Psoas muscle (tissue), 8 donors: Measurements from ENCODE around the gene SACM1L. TPM values are rescaled to one million over a fixed set of nuclear protein-coding genes. Genes with fewer than 3 reads are reported as not detected.
"Not testable (repeated sequence)": the region's sequence is repeated elsewhere in the genome, so short reads cannot be mapped to it uniquely, and the experiment has no call there.

Experiments used
- ATAC-seq, 4 donors: fragments of 200-7000 bp; cut with Tn5 transposase; one replicate each; pipeline ENCODE4 v1.9.1; 2020; ENCODE audit warnings: moderate library complexity in 3 of 4, mild to moderate bottlenecking in 2 of 4
- DNase-seq, 2 donors: peaks; one replicate each; pipeline ENCODE4 v3.0.0-alpha.2; 2020
- H3K27ac ChIP-seq: fragments of 200-600 bp; one replicate; pipeline ENCODE4 v1.8.0; 2022
- H3K27me3 ChIP-seq, 3 donors: fragments of 200-600 bp in 1 of 3; one replicate each; pipeline versions ENCODE4 v1.6.1 to v1.8.0; 2013 to 2022; ENCODE audit warnings: low read length in 2 of 3, mild to moderate bottlenecking in 2 of 3, moderate library complexity in 1 of 3; ENCODE audit not compliant: insufficient read depth in 3 of 3
- H3K36me3 ChIP-seq, 2 donors: fragments of 200-600 bp in 1 of 2; one replicate each; pipeline versions ENCODE4 v1.6.1 to v1.8.0; 2013 to 2022; ENCODE audit warnings: low read depth in 1 of 2, mild to moderate bottlenecking in 1 of 2, moderate library complexity in 1 of 2; ENCODE audit not compliant: insufficient read depth in 1 of 2
- H3K4me1 ChIP-seq: fragments of 200-600 bp; one replicate; pipeline ENCODE4 v1.8.0; 2022
- H3K4me3 ChIP-seq: fragments of 200-600 bp; one replicate; pipeline ENCODE4 v1.8.0; 2022; ENCODE audit warnings: mild to moderate bottlenecking
- H3K9me3 ChIP-seq: fragments of 200-600 bp; one replicate; pipeline ENCODE4 v1.8.0; 2022
- CTCF ChIP-seq: fragments of 200-600 bp; IDR thresholded peaks from one replicate; pipeline ENCODE4 v1.8.0; 2022; ENCODE audit warnings: antibody characterized with exemption
- WGBS, 3 donors: extraction: QIAGEN DNeasy Blood & Tissue Kit; methylation state at CpG; one replicate each; pipeline versions ENCODE4 v1.1.6 to v1.1.7; 2013; 5-methylcytosine and 5-hydroxymethylcytosine counted together
- intact Hi-C, 2 donors: fragments of 100-400 bp; cut with DNase I; formaldehyde crosslinking; loops; one replicate each; pipeline versions ENCODE4 v1.11.0 to v1.14.2; 2022
- polyA plus RNA-seq, 3 donors: library from polyadenylated mRNA; stranded (reverse); fragments of 200-250 nt; gene quantifications; one replicate each; pipeline ENCODE4 v1.2.3, GENCODE V29; 2013
- total RNA-seq, 4 donors: library from RNA; stranded (reverse); fragmentation: NEBNext Ultra II Directional in 2 of 4; extraction: Animal tissue kit (Norgen Biotek cat#: 25700) in 2 of 4; gene quantifications; one replicate each; pipeline versions ENCODE4 v1.2.1 to v1.2.4, GENCODE V29; 2021 to 2023
- donor health status: healthy with polysubstance abuse.
- donor health status: DM: no; HTN: no; CAD: no; lungs with moderate emphysema.
- donor health status: Bipolar disorder and iron deficiency.
- donor health status: healthy.
- donor health status: DM: yes; HTN: yes; CAD: no.
- donor health status: DM: no; HTN: no; CAD: no.
- donor health status: DM: no; HTN: no; CAD: no.
- donor health status: DM: yes; HTN: yes; CAD: no.

SACM1L gene
- total and polyA plus RNA-seq, 7 donors = 7.5 to 18.1 (median 13.8) TPM

- ATAC-seq (no peak), DNase-seq (no peak)
- Histone ChIP-seq H3K36me3 (peaks cover 0 to 14% of the 10 kb centered on the region in 2 donors), H3K27ac (peak overlapping the region; percentile 20), H3K4me3 (peak overlapping the region; percentile 95), H3K27me3 (no peaks in the 10 kb centered on the region), H3K4me1 (peaks cover 51% of the 10 kb centered on the region), H3K9me3 (no peaks in the 10 kb centered on the region)
- 82 to 93% (median 92%) methylated on average over 2 of the region's 2 CpGs for WGBS, 3 donors
- intact Hi-C loops = no loop called here
- TF ChIP-seq CTCF = no peak
Observed at GRCh38 chr3:45691842-45692241, 2.6 kb downstream of the SACM1L start.

GRCh38 chr3:45692866-45693265 is 3.7 kb downstream of the SACM1L start:
- Histone ChIP-seq H3K27me3 (no peaks in the 10 kb centered on the region), H3K4me1 (peaks cover 51% of the 10 kb centered on the region), H3K27ac (peak overlapping the region; percentile 43), H3K9me3 (no peaks in the 10 kb centered on the region), H3K4me3 (no peak overlapping the region), H3K36me3 (peaks cover 0 to 14% of the 10 kb centered on the region in 2 donors)
- TF ChIP-seq CTCF = no peak
- intact Hi-C loops = no loop called here
- no peak for DNase-seq
- ATAC-seq = no peak
- 73 to 94% (median 92%) methylated on average over 3 of the region's 3 CpGs for WGBS, 3 donors

GRCh38 chr3:45693941-45694521 is 4.8 kb downstream of the SACM1L start:
- 60 to 64% (median 61%) methylated on average over 3 of the region's 3 CpGs for WGBS, 3 donors
- no peak for TF ChIP-seq CTCF
- H3K27ac ChIP-seq = peak overlapping the region; percentile 43

GRCh38 chr3:45695166-45695565 is 6.0 kb downstream of the SACM1L start:
- intact Hi-C loops, H3K4me3 ChIP-seq, ATAC-seq, H3K27me3 ChIP-seq, H3K27ac ChIP-seq, DNase-seq, H3K9me3 ChIP-seq: not testable (repeated sequence)
- Histone ChIP-seq H3K36me3 (peaks cover 0 to 14% of the 10 kb centered on the region in 2 donors), H3K4me1 (peaks cover 50% of the 10 kb centered on the region)
- WGBS, 3 donors = 81 to 89% (median 88%) methylated on average over 4 of the region's 4 CpGs

More at GRCh38 chr3:45693941-45694521, 4.8 kb downstream of the SACM1L start:
- no peak for ATAC-seq
- no peak for DNase-seq
- Histone ChIP-seq H3K4me3 (no peak overlapping the region), H3K4me1 (peaks cover 51% of the 10 kb centered on the region), H3K36me3 (peaks cover 0 to 14% of the 10 kb centered on the region in 2 donors), H3K9me3 (no peaks in the 10 kb centered on the region), H3K27me3 (no peaks in the 10 kb centered on the region)
- intact Hi-C loops = no loop called here

GRCh38 chr3:45700570-45701073 is 11.4 kb downstream of the SACM1L start:
- 83 to 90% (median 86%) methylated on average over 6 of the region's 6 CpGs for whole genome bisulfite sequencing, 3 donors
- TF ChIP-seq CTCF = no peak

More at GRCh38 chr3:45700570-45701073, 11.4 kb downstream of the SACM1L start:
- peaks cover 12% of the 10 kb centered on the region for H3K4me1 ChIP-seq
- intact Hi-C loops = no loop called here
- H3K4me3 ChIP-seq = no peak overlapping the region
- no peak overlapping the region for H3K27ac ChIP-seq
- DNase-seq = no peak
- no peaks in the 10 kb centered on the region for H3K27me3 ChIP-seq
- no peaks in the 10 kb centered on the region for H3K9me3 ChIP-seq
- no peak for ATAC-seq
- peaks cover 0 to 24% of the 10 kb centered on the region in 2 donors for H3K36me3 ChIP-seq
